ENCODE results near the gene PPM1K.

- TF ChIP-seq CTCF (IDR thresholded peaks at IDR 0.05 in 2 of 3, conservative IDR thresholded peaks at IDR 0.05 in 1 of 3; ENCODE audit: borderline replicate concordance in 1 of 3, insufficient read depth in 1 of 3, low read depth in 2 of 3, low read length in 2 of 3) (no peak), MAX (IDR thresholded peaks at IDR 0.05) (no peak), ZFX (IDR thresholded peaks at IDR 0.05) (no peak), POLR2A (IDR thresholded peaks at IDR 0.05; ENCODE audit: borderline replicate concordance, extremely low read depth, insufficient read depth, insufficient read length) (no peak), CEBPB (IDR thresholded peaks at IDR 0.05; ENCODE audit: low read depth) (no peak), SIN3A (IDR thresholded peaks at IDR 0.05; ENCODE audit: low read depth) (no peak), EZH2 (IDR thresholded peaks at IDR 0.05) (no peak), POLR2AphosphoS5 (IDR thresholded peaks at IDR 0.05; ENCODE audit: low read depth, low read length) (no peak), TCF7L2 (IDR thresholded peaks at IDR 0.05; ENCODE audit: borderline replicate concordance, extremely low read depth, insufficient read depth, insufficient read length) (no peak)
Observed at GRCh38 chr4:88275516-88275915, 8.8 kb downstream of the PPM1K start.

All from HCT116 (cell line).